Mesenteric fat pad (tissue), 1 donor: ENCODE data around the gene EGFR. TPM values are rescaled to one million over a fixed set of nuclear protein-coding genes. Genes with fewer than 3 reads are reported as not detected.
"Not testable (repeated sequence)": the region's sequence is repeated elsewhere in the genome, so short reads cannot be mapped to it uniquely, and the experiment has no call there.

ENCODE experiments used
- DNase-seq: peaks from one replicate; pipeline ENCODE4 v3.0.0-alpha.2; 2020; ENCODE audit warnings: low spot score
- total RNA-seq: library from RNA; stranded (reverse); fragmentation: NEBNext Ultra II Directional; extraction: Animal tissue kit (Norgen Biotek cat#: 25700); gene quantifications from one replicate; pipeline ENCODE4 v1.2.1, GENCODE V29; 2021
- donor health status: DM: yes; HTN: yes; CAD: no.

Gene EGFR
- total RNA-seq, 1 donor from 2014 or later = 80.9 TPM

DNA sequence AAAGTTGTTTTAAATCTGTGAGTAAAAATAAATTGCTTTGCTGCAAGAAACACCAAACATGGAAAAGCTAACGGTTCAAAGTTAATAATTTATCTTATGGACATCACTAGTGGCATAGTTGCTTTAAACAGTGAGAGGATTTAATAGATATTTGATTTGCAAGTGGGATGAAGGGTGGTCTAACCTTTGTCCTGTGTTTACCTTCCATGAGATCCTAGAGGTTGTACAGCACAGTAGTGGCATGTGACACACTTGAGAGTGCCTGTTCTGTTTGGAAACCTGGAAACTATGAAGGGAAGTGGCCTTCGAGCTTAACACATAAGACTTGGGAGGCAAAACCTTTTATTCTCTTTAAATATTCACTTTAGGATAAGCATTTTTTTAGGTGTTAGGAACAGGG is 16.0 kb downstream of the EGFR start:
- DNase-seq = no peak

DNA sequence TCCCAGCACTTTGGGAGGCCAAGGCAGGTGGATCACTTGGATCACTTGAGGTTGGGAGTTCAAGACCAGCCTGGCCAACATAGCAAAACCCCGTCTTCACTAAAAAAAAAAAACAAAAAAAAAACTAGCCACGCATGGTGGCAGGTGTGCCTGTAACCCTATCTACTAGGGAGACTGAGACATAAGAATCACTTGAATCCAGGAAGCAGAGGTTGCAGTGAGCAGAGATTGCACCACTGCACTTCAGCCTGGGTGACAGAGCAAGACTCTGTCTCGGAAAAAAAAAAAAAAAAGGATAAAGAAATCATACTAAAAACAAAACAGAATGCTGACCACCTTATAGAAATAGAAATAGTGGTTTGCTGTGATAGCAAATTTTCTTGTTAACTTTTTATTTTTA is 16.6 kb downstream of the EGFR start:
- DNase-seq = not testable (repeated sequence)

DNA sequence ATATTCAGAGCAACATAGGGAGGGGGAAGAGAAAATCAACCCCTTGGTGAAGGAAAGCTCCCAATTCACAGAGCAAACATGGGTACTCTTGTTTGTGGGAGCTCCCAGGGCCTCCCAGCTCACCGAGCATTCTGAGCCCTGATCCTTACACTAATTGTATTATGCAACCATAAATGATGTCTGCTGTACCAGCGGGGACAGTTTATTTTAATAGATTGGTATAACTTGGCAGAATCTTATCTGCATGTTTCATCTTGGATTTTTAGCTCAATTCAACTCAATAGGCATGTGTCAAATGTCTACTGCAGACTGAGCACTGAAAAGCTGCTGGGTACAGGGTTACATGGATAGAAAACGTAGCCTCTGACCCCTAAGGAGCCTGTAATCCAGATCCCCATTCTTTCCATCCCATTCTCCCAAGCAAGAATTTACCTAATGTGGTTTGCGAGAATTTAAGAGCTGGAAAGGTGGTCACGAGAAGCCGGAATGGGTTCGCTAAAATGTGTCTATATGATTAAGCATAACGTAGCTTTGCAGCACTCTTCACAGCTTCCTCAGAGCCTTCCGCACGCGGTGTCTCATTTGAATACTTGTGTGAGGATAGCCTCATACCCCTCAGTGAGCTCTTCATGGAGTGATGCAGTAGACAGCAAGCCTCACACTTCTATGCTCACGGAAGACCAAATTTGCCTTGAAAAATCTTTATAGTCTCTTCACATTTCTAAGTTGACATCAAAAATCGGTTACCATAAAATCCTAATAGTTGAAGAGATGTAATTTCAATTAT is 18.3 kb downstream of the EGFR start:
- no peak for DNase-seq

DNA sequence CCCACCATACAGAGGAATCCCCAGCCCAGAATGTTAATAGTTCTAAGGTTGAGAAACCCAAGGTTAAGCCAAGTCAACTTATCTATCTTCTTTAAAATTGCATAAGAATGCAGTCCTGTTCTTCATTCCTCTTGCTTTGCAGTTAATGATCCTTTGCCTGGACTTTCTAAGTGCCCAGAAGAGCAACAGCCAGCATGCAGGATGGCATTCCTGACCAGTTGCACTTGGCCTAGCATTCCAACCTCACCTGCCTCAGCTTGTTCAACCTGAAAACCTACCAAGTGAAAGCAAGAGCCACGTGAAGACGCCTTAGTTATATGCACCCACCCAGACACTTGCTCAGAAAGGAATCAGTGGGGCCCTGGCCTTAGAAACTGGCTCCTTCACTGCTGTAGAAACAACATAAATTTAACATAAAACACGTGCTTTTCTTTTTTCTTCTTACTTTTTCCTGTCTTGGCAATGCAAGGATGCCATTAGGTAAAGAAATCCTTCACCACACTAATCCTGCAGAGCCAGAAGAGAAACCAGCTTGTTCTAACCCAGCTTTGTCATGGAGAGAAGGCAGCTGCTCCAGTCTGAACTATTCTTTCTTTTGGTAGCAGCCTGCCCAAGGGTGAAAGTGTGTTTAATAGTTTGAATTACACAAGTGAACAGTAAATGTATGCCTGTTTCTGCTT is 25.0 kb downstream of the EGFR start:
- DNase-seq = no peak

DNA sequence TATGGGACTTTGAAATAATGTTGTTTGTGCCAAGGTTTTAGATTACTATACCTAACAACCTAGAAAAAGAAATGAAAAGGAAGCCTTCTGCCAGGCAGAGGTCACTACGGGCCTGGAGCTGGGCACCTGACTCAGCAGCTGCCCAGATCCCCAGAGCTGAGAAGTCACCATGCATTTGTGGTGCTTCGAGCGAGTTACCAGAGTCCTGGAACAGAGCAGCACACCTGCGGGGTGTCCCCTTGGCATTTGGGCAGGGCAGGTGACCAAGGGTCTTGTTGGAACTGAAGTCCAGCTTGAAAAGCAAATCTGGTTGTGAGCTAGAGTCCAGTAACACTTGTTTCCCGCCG is 25.5 kb downstream of the EGFR start:
- no peak for DNase-seq

DNA sequence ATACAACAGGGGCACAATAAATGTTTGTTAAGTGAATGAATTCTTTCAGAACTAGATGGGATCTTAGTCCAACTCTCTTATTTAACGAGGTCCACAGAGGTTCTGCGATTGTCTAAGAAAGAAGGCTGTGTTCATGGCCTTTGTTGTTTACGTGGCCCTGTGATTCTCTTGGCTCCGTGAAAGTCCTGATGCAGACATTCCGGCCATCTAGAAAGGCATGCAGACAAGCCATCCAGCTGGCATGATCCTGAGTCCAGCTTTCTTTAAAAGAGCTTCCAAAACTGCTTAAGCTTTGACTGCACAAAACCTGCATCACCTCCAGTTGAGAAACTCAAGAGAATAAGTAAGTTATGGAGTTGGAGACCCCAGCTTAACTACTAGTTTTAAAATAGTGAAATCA is 26.0 kb downstream of the EGFR start:
- no peak for DNase-seq

DNA sequence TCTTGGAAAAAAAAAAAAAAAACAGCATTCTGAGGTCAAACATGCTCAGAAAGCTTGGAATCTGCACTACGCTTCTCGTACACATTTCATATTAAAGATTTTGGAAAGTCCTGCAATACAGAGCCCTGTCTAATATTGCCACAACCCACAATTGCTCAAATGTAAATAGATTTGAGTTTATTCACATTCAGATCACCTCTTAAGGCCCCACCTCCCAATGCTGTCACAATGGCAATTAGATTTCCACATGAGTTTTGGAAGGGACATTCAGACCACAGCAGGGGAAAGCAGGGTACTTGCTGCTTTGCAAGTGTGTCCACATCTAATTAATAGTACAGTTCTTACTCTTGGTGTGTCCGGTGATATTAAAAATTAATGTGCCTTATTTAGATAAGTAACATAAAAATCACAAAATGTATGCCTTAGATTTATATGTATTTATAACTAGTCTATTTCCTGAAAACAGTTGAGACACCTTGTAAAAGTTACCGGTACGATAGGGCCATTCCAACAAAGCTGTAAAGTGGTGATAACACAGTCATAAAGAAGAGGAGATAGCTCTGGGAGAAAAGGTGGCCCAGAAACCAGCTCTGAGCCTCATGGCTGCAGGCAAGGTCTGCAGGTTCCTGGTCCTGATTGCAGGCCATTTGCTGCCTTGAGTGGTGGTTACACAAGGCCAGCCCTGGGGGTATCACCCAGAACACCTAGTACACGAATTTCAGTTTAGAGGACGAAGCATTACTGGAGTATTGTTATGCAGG is 27.9 kb downstream of the EGFR start:
- no peak for DNase-seq

DNA sequence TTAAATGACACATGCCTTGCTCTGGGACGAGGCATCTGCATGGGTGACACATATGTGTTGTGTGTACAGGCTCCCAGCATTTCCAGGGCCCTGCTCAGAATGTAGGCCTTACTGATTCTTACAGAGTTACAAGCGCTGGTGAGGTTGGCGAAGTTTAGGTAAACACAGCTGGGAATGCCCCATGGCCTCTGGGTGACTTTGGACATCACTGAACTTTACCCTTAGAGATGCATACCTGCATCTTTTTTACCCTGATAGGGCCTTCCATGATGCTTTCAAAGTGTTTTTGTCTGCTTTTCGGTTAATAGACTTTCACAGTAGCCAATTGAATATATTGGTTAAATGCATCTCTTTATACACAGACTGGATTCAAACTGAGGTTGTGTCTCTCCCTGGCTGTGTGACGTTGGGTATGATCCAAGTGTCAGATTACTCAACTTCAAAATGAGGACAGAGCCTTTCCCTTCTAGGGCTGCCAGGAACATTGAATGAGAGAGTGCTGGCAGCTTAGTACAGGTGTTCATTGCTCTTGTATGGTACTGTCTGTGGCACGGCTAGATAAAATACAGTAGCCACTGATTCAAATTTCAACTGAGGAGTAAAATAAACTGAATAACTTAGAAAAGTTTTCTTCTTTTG is 29.5 kb downstream of the EGFR start:
- no peak for DNase-seq

DNA sequence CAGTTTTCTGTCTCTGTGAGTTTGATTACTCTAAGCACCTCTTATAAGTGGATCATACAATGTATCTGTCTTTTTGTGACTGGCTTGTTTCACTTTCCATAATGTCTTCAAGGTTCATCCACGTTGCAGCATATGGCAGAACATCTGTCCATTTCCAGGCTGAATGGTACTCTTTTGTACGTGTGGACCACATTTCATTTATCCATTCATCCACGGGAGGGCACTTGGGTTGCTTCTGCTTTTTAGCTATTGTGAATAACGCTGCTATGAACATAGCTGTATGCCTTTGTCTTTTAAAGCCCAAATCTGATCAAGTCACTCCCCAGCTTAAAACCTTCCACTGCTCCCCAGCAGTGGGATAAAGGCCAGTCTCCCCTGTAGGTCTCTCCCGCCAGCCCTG is 31.5 kb downstream of the EGFR start:
- no peak for DNase-seq

DNA sequence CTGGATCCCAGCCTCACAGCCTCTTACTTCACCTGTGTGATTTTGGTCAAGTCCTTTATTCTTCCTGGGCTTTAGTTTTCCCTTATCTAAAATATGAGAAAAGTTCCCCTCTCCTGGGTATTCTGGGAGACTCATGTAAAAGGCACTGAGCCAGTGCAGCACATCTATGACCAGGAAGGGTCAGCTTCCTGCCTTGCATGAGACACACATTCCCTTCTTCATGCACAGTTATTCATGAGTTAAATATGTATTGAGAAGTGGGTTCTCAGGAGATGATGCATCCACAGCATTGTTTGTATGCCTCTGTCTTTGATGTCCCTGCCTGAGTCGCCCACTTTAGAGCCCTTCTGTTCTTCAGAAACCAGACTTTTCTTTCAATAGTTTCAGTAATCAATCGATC is 33.3 kb downstream of the EGFR start:
- no peak for DNase-seq

DNA sequence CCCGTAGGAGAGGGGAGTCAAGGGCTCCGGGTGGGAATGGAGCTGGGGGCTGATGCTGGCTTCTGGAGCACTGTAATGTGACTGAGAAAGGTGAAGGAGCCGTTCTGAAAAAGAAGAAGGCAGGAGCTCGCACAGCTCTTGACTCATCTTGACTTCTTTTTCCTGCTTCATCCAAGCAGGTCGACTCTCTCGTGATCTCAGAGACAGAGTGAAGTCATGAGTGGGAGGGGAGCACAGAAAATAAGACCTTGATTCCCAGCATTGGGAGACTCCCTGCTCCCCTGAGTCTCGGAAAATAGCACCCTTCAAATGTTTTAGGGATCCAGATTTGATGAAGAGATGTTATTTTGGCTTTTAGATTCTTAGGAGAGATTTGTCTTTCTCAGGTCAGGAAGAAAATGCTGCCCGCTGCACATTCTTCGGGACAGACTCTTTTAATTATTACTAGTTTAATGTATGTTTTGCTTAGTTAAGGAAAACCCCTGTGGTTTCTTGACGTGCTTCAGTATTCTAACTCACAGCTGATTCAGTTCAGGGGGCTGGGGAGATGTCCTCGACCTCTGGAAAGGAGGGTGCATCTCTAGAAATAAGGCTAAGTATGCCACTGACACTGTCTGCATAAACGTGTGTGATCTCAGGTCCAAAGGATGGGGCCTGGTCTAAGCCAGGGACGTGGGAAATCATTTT is 34.1 kb downstream of the EGFR start:
- no peak for DNase-seq

DNA sequence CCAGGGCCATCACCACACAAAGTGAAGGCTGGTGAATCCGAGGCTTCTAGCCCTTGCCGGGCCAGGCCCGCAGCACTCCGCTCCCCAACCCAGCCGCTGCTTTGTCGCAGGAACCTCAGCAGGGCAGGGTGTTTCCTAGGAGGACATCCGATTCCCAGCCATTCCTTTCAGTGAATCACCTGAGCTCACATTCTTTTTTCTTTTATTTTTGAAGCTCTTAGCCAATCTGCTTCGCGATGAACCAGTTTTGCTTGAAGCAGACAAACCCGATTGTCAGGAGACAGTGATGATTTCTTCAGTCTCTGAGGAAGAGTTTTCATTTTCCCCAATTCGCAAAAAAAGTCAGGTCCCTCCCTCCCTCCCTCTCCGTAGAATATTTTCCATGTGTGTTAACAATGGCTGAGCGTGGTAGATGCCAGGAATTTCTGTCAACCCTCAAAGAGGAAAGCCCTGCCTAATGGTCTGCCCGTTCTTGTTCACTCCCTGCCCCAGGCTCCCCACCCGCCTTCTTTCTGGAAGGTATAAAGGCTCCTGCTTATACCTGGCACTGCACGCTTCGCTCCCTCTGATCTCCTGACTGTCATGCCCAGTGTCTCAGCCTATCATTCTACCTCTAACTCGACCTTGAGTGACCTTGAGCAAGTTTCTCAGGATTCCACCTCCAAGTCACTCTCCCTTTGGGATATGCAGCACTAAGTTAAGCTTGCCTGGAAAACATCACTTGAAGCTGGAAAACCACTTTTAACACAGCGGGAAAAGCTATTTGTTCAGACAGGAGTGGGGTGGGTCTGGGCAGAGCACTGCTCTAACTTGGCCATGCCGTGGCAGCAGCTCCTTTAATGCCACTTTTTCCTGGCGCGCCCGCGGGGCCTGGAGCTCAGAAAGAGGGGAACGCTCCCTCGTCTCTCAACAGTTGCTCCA is 35.1 kb downstream of the EGFR start:
- DNase-seq = no peak

DNA sequence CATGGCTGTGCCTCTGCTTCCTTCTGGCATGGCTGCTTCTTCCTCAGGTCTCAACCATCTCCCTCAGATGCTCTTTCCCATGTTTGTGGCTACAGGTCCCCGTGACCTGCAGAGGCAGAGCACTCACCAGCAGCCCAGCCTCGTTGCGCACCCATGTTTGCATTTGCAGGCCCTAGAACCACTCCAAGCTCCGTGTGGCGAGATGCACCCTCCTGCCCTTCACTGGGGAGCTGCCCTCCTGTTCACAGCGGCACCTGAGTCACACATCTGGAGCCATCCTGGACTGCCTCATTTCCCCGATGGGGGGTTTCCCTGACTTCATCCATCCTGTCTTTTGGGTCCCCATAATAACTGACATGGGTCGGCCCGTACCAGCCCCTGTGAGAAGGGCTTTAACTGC is 35.9 kb downstream of the EGFR start:
- no peak for DNase-seq

DNA sequence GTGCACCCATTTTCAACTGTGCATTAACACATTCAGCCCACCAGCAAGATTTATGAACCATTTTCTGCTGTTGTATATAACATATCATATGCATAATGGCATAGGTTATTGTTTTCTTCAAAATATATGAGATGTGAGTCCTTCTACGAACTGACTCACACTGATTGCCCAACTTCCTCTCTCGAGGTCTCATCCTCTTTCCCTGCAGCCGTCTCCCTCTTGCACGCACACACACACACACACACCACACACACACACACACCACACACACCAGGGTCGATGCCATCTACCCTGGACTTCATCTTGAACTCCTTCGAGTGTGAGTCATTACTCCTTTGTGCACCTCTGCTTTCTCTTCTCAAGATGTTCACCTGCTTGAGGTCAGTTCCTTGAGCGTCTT is 36.7 kb downstream of the EGFR start:
- no peak for DNase-seq

DNA sequence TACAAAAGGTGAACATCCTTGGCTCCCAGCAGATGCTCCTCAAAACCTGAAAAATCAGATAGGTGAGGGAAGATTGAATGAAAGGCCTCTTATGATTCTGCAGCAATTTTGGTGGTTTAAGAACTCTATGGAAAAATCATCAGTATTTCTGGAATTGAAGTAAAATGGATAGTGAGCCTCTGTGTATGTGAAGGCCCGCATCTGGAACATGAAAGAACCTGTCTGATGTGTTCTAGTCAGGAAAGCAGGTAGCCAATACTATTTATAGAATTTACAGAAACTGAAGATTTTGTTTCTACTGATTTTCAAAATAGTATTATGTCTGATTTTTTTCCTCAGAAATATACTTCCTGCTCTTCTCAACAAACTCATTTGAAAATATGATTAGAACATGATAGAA is 37.3 kb downstream of the EGFR start:
- no peak for DNase-seq

DNA sequence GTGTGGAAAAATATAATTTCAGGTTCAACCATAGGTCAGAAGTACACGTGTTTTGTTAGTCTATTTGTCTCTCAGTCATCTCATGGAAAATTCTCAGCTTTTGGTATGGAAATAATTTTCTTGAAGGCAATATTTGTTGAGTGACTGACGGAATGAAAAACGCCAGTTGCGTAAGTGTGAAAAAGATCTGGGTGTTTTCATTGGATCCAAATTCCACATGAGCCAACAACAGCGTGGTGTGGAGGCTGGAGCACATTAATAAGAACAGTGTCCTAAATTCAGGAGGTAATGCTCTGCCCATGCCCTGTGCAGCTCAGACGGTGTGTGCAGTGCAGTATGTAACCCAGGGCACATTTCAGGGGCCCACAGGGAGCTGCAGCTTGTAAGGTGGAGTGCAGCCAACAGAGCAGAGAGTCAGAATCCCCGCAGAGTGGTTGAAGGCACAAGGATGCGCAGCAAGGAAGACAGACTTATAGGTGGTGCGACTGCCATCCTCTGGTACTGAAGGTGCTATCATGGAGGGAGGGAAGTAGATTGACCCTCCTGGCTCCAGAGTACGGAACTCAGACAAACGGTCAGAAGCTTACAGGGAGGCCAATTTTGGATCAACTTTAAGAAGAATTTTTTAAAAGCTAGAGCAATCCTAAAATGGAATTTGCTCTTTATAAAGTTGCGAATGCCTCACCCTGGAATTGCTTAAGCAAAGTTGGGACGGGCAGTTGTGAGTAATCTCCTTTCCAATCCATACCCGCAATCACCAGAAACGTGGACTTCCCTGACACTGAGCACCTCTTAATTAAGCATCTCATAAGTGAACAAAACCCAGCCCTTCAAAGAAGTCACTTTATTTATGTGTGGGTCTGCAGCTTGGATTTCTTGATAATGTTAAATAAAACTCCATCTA is 38.0 kb downstream of the EGFR start:
- no peak for DNase-seq

DNA sequence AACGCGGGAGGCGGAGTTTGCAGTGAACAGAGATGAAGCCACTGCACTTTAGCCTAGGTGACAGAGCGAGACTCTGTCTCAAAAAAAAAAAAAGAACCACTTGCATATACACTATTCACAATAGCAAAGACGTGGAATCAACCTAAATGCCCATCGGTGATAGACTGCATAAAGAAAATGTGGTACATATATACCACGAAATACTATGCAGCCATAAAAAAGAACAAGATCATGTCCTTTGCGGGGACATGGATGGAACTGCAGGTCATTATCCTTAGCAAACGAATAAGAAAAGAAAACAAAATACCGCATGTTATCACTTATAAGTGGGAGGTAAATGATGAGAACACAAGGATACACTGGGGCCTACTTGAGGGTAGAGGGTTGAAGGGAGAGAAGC is 39.5 kb downstream of the EGFR start:
- DNase-seq = no peak

DNA sequence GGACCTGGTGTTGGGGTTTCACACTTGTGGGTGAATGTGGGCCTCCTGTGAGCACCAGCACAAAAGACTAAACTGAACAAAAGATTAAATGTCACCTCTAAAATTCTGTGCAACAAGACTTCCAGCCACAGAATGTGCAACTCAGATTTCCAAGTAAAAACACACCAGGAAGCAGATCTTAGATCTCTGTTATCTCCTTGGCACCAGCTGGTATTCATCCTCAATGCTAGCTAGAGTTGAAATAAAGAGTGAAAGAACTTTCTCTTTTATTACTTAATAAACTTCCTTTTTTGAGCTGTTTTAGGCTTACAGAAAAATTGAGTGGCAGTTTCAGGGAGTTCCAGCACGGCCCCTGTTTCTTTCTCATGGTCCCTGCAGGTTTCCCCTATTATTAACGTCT is 40.2 kb downstream of the EGFR start:
- no peak for DNase-seq

DNA sequence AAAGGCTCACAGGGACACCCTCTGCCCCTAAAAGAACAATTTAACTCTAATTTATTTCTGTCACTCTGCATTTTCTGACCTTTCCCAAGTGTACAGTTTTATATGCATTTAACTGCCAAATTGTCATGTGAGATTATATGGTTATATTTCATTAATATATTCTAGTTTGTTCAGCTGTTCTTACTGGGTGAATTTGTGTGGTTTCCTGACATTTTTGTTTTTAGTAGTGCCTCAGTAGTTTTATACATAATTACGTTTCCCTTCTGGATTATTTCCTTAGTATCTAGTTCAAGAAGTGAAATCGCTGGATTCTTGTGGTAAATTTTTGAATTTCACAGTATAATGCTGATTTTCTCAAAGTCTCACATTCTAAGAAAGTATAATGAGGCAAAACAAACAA is 41.3 kb downstream of the EGFR start:
- DNase-seq = no peak
